ENCODE measurements around the gene SCEL.

DNA sequence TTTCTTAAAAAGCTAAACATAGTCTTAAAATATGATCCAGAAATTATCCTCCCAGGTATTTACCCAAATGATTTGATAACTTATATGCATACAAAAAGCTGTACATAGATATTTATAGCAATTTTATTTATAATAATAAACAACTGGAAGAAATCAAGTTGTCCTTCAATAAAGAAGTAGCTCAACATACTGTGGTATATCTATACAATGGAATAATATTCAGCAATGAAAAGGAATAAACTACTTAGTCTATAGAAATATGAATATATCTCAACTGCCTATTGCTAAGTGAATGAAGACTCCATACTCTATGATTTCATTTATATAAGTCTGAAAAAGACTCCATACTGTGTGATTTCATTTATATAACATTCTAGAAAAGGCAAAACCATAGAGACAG, 114.9 kb downstream of the SCEL start:
- TF ChIP-seq, protein P1, sequence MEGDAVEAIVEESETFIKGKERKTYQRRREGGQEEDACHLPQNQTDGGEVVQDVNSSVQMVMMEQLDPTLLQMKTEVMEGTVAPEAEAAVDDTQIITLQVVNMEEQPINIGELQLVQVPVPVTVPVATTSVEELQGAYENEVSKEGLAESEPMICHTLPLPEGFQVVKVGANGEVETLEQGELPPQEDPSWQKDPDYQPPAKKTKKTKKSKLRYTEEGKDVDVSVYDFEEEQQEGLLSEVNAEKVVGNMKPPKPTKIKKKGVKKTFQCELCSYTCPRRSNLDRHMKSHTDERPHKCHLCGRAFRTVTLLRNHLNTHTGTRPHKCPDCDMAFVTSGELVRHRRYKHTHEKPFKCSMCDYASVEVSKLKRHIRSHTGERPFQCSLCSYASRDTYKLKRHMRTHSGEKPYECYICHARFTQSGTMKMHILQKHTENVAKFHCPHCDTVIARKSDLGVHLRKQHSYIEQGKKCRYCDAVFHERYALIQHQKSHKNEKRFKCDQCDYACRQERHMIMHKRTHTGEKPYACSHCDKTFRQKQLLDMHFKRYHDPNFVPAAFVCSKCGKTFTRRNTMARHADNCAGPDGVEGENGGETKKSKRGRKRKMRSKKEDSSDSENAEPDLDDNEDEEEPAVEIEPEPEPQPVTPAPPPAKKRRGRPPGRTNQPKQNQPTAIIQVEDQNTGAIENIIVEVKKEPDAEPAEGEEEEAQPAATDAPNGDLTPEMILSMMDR (IDR thresholded peaks at IDR 0.05; ENCODE audit: insufficient read depth, low read length): no peak
- no peak for TF ChIP-seq POLR2AphosphoS5 (IDR thresholded peaks at IDR 0.05; ENCODE audit: low read depth)
- TF ChIP-seq REST (IDR thresholded peaks at IDR 0.05; ENCODE audit: insufficient replicate concordance, low read depth): no peak
- TF ChIP-seq SPI1 (IDR thresholded peaks at IDR 0.05; ENCODE audit: borderline replicate concordance, low read depth): no peak
- no peak for TF ChIP-seq GABPA (IDR thresholded peaks at IDR 0.05; ENCODE audit: low read depth)
